K562 (cell line): ENCODE measurements around the gene ABCF3. TPM values are rescaled to one million over a fixed set of nuclear protein-coding genes. Genes with fewer than 3 reads are reported as not detected.

ENCODE experiments used
- CHAMP1 ChIP-seq: fragments of 450-650 bp; IDR thresholded peaks from 2 replicates; pipeline ENCODE4 v1.6.1; 2016; ENCODE audit warnings: mild to moderate bottlenecking
- CREB5 ChIP-seq: fragments of 250-450 bp; sonication (Bioruptor Pico); IDR thresholded peaks from 2 replicates; pipeline ENCODE4 v1.5.0; 2020; ENCODE audit warnings: mild to moderate bottlenecking
- GATAD2B ChIP-seq: fragments of 450-650 bp; IDR thresholded peaks from 2 replicates; pipeline ENCODE4 v1.6.1; 2017; ENCODE audit warnings: mild to moderate bottlenecking, borderline replicate concordance
- HDAC3 ChIP-seq: fragments of 450-650 bp; IDR thresholded peaks from 2 replicates; pipeline ENCODE4 v1.6.1; 2018; ENCODE audit warnings: borderline replicate concordance, mild to moderate bottlenecking, moderate library complexity; ENCODE audit not compliant: partially characterized antibody
- LEF1 ChIP-seq: fragments of 450-650 bp; IDR thresholded peaks from 2 replicates; pipeline ENCODE4 v1.6.1; 2016; ENCODE audit warnings: mild to moderate bottlenecking
- PRDM10 ChIP-seq: fragments of 450-650 bp; IDR thresholded peaks from 2 replicates; pipeline ENCODE4 v1.6.1; 2018; ENCODE audit not compliant: partially characterized antibody
- RB1 ChIP-seq: fragments of 450-650 bp; IDR thresholded peaks from 2 replicates; pipeline ENCODE4 v1.6.1; 2017; ENCODE audit warnings: low read depth, mild to moderate bottlenecking
- ZNF592 ChIP-seq: fragments of 450-650 bp; IDR thresholded peaks from 2 replicates; pipeline ENCODE4 v1.6.1; 2017; ENCODE audit warnings: antibody characterized with exemption, mild to moderate bottlenecking
- polyA plus RNA-seq, 8 experiments: library from polyadenylated mRNA; depleted of rRNA in 4 of 8; stranded (reverse) in 5 of 8; unstranded in 3 of 8; fragments of >200 nt; fragmentation: Nextera tagmentation in 2 of 8; fragmentation: Illumina TruSeq in 1 of 8; extraction: Ambion mirVana in 2 of 8; extraction: Trizol in 1 of 8; gene quantifications; 2 replicates each; pipeline versions ENCODE4 v1.2.1 to v1.2.3, GENCODE V29; 2011 to 2014; ENCODE audit warnings: inconsistent platforms in 1 of 8, missing spikeins in 1 of 8
- total RNA-seq, 7 experiments: library from RNA; depleted of rRNA in 6 of 7; stranded (reverse); fragments of >200 nt in 6 of 7; fragmentation: Illumina TruSeq in 2 of 7; extraction: Trizol in 2 of 7; gene quantifications; 2 replicates each; pipeline versions ENCODE4 v1.2.1 to v1.2.3, GENCODE V29; 2011 to 2021; ENCODE audit warnings: low replicate concordance in 1 of 7

Gene ABCF3
- total and polyA plus RNA-seq, 9 of the 15 experiments (the other 6 are each of a cell fraction or from before 2014, with no cell fraction given), result 6.7 to 77.9 (median 45.1) TPM

GRCh38 chr3:184154885-184155643 lies 30.9 kb upstream of the ABCF3 start, which contains the start of gene DVL3 (continued):
- TF ChIP-seq PRDM10, result peak; percentile 27
- no peak for TF ChIP-seq CHAMP1
- no peak for TF ChIP-seq HDAC3
- 0 out of 2 replicates have a peak, but pooled peaks have one; percentile 37 for TF ChIP-seq ZNF592
- TF ChIP-seq RB1, result peak; percentile 85; the same call in 1 of the 2 replicates
- no peak for TF ChIP-seq LEF1
- TF ChIP-seq CREB5 (CRISPR knock-in tag), result no peak
- peak; percentile 86; the same call in 1 of the 2 replicates for TF ChIP-seq GATAD2B
